Measurements from ENCODE around the gene KIAA0753.

The KIAA0753 gene

DNA sequence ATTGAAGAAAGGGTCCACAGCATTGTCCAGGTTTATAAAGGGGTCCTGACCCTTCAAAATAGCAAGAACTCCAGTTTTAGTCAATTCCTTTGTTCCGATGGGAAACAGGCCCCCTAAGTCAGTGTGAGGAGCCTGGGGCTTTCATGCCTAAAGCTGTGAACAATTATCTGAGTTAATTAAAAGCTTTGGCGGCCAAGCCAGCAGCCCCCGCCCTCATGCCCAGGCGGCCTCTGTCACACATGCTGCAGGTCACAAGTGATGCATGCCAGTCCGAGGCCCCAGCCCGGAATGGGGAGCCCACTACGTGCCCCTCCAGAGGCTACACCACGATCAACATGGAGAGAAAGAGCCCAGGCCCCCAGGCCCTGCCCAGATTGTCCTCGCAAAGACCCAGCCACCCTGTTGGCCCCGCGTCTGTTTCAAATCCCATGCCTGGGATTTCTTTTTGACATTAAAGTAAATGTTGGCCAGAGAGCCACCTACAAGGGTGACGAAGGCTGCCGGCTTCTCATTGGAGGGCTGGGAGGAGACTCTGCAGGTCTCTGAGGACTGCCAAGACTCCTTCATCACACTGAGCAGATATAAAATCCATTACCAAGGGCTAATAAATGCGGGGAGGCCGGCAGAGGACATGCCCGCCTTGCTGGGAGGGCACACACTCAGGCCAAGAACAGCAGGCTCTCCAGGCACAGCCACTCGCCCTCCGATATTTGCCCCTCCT lies 69.6 kb downstream of the KIAA0753 start:
- Histone ChIP-seq H3K27me3 (ENCODE audit: insufficient read depth, low read length) (no peaks in the 10 kb centered on the region), H2BK12ac (ENCODE audit: low read length) (no peak overlapping the region), H3K9ac (ENCODE audit: low read length) (no peak overlapping the region), H2BK5ac (ENCODE audit: low read depth, low read length, poor library complexity) (no peak overlapping the region), H3K23ac (ENCODE audit: low read length) (no peak overlapping the region), H3K79me1 (ENCODE audit: low read length) (peaks cover 2% of the 10 kb centered on the region), H3K79me2 (ENCODE audit: control insufficient read depth, insufficient read depth, low read length, poor library complexity) (no peaks in the 10 kb centered on the region), H3K4me2 (ENCODE audit: low read length) (no peak overlapping the region), H3K9me3 (ENCODE audit: insufficient read depth, low read depth, low read length) (peaks cover 3% of the 10 kb centered on the region), H3K14ac (ENCODE audit: low read length) (no peak overlapping the region), H3K27ac (ENCODE audit: low read depth, low read length) (no peak overlapping the region), H3K18ac (ENCODE audit: low read length) (no peak overlapping the region), H2AK5ac (ENCODE audit: low read length) (no peak overlapping the region), H4K12ac (ENCODE audit: low read depth, low read length) (no peak overlapping the region), H3K4me3 (ENCODE audit: low read depth, low read length) (no peak overlapping the region), H3K36me3 (ENCODE audit: control insufficient read depth in 1 of 2, insufficient read depth in 2 of 2, low read length in 2 of 2) (peaks cover 0 to 4% of the 10 kb centered on the region in 2 experiments), H2BK120ac (ENCODE audit: insufficient read depth, low read length, poor library complexity) (no peak overlapping the region), H3K4ac (ENCODE audit: low read depth, low read length) (no peak overlapping the region), H4K91ac (ENCODE audit: low read depth, low read length) (no peak overlapping the region), H4K8ac (ENCODE audit: low read depth, low read length) (no peak overlapping the region), H3K4me1 (ENCODE audit: control insufficient read depth in 1 of 2, insufficient read depth in 2 of 2, low read length in 2 of 2) (peaks cover 9 to 19% of the 10 kb centered on the region in 2 experiments), H2AFZ (ENCODE audit: insufficient read depth, low read length, poor library complexity) (no peak overlapping the region)
- no CpG with 5 or more reads among the region's 18 CpGs for WGBS (ENCODE audit: extremely low coverage, insufficient coverage, insufficient read length)
- DNase-seq, result no peak

DNA sequence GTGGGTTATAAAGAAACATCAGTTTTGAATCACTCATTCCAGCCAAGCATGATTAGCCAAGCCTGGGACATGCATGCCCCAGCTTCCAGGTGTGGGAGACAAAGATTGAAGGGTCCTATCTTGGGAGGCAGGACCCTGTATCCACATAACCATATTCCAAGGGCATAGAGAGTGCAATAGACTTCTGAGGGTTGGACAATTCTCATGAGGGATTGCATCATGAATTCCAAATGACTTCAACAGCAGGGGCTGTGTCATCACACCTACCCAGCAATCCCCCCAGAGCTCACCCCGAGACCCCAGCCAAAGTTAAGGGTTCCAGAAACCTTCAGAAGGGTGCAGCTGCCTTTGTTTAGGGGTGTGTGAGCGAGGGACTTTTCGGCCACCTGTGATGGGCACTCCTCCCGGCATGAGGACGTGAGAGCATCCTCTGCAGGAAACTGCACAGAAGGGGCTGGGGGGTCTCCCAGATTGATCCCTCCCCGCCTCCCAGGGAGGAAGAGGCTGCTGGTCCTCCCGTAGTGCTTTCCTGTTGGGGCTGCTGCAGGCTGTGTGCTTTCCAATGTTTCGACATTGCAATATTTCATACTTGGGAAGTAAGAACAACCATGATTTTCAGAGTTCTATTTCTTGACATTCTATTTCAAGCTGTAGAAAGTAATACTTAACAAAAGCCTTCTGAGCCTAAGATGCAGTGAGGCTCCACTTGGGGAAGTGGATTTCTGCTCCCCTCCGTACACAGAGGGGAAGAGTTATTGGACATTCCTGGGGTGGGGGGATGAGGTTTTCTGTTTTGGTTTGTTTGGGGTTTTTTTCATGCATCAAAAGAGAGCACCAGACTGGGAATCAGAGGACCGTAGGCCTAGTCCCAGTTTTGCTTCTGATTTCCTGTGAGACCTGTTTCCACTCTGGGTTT lies 70.9 kb downstream of the KIAA0753 start:
- no peak overlapping the region for H4K12ac ChIP-seq (ENCODE audit: low read depth, low read length)
- H3K23ac ChIP-seq (ENCODE audit: low read length), result no peak overlapping the region
- H3K9me3 ChIP-seq (ENCODE audit: insufficient read depth, low read depth, low read length), result peaks cover 3% of the 10 kb centered on the region
- H3K36me3 ChIP-seq (ENCODE audit: control insufficient read depth in 1 of 2, insufficient read depth in 2 of 2, low read length in 2 of 2), result peaks cover 0 to 4% of the 10 kb centered on the region in 2 experiments
- peaks cover 2% of the 10 kb centered on the region for H3K79me1 ChIP-seq (ENCODE audit: low read length)
- no peak overlapping the region for H2BK12ac ChIP-seq (ENCODE audit: low read length)
- no peak overlapping the region for H2BK120ac ChIP-seq (ENCODE audit: insufficient read depth, low read length, poor library complexity)
- no peak overlapping the region for H2AFZ ChIP-seq (ENCODE audit: insufficient read depth, low read length, poor library complexity)
- no peaks in the 10 kb centered on the region for H3K27me3 ChIP-seq (ENCODE audit: insufficient read depth, low read length)
- WGBS (ENCODE audit: extremely low coverage, insufficient coverage, insufficient read length), result no CpG with 5 or more reads among the region's 10 CpGs
- DNase-seq, result no peak
- H2BK5ac ChIP-seq (ENCODE audit: low read depth, low read length, poor library complexity), result no peak overlapping the region
- H3K4ac ChIP-seq (ENCODE audit: low read depth, low read length), result no peak overlapping the region
- no peak overlapping the region for H3K9ac ChIP-seq (ENCODE audit: low read length)
- no peak overlapping the region for H4K8ac ChIP-seq (ENCODE audit: low read depth, low read length)
- peaks cover 9 to 12% of the 10 kb centered on the region in 2 experiments for H3K4me1 ChIP-seq (ENCODE audit: control insufficient read depth in 1 of 2, insufficient read depth in 2 of 2, low read length in 2 of 2)
- no peak overlapping the region for H3K18ac ChIP-seq (ENCODE audit: low read length)
- H3K27ac ChIP-seq (ENCODE audit: low read depth, low read length), result no peak overlapping the region
- H3K79me2 ChIP-seq (ENCODE audit: control insufficient read depth, insufficient read depth, low read length, poor library complexity), result no peaks in the 10 kb centered on the region
- H2AK5ac ChIP-seq (ENCODE audit: low read length), result no peak overlapping the region
- no peak overlapping the region for H3K4me2 ChIP-seq (ENCODE audit: low read length)
- no peak overlapping the region for H4K91ac ChIP-seq (ENCODE audit: low read depth, low read length)
- no peak overlapping the region for H3K4me3 ChIP-seq (ENCODE audit: low read depth, low read length)
- no peak overlapping the region for H3K14ac ChIP-seq (ENCODE audit: low read length)

DNA sequence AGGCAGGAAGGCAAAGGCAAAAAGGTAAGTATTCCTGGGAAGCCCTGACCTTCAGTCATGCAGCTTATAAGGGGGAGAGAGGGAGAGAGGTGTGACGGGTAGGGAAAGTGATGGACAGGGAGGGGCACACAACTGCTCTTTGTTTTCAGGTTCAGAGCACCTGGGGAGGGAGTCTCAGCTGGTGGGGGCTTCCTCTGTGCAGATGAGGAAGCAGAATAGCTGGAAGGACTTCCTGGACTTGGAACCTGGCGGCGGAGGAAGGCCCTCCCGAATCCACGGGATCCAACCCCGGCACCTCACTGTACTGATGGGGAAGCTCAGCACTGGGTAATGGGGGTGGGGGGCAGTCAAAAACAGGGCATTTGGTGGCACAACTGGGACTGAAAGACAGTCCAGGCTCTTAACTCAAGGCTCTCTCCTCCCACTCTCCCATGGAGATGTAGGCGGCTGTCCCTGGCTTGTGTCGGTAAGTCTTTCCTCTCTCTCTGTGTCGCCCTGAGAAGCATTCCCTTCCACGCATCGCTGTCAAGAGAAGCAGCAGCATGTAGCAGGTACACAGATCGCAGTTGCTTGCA lies 72.2 kb downstream of the KIAA0753 start:
- no peak overlapping the region for H3K14ac ChIP-seq (ENCODE audit: low read length)
- no peak overlapping the region for H4K12ac ChIP-seq (ENCODE audit: low read depth, low read length)
- no peak overlapping the region for H4K91ac ChIP-seq (ENCODE audit: low read depth, low read length)
- H3K27ac ChIP-seq (ENCODE audit: low read depth, low read length), result no peak overlapping the region
- H2AFZ ChIP-seq (ENCODE audit: insufficient read depth, low read length, poor library complexity), result no peak overlapping the region
- no peaks in the 10 kb centered on the region for H3K79me2 ChIP-seq (ENCODE audit: control insufficient read depth, insufficient read depth, low read length, poor library complexity)
- no peak overlapping the region for H2AK5ac ChIP-seq (ENCODE audit: low read length)
- no peaks in the 10 kb centered on the region for H3K27me3 ChIP-seq (ENCODE audit: insufficient read depth, low read length)
- WGBS (ENCODE audit: extremely low coverage, insufficient coverage, insufficient read length), result no CpG with 5 or more reads among the region's 12 CpGs
- H2BK5ac ChIP-seq (ENCODE audit: low read depth, low read length, poor library complexity), result no peak overlapping the region
- H3K4ac ChIP-seq (ENCODE audit: low read depth, low read length), result no peak overlapping the region
- no peak overlapping the region for H3K4me3 ChIP-seq (ENCODE audit: low read depth, low read length)
- H3K4me1 ChIP-seq (ENCODE audit: control insufficient read depth in 1 of 2, insufficient read depth in 2 of 2, low read length in 2 of 2), result peaks cover 9 to 12% of the 10 kb centered on the region in 2 experiments
- peaks cover 0 to 4% of the 10 kb centered on the region in 2 experiments for H3K36me3 ChIP-seq (ENCODE audit: control insufficient read depth in 1 of 2, insufficient read depth in 2 of 2, low read length in 2 of 2)
- H3K9me3 ChIP-seq (ENCODE audit: insufficient read depth, low read depth, low read length), result peaks cover 3% of the 10 kb centered on the region
- no peak for DNase-seq
- H3K4me2 ChIP-seq (ENCODE audit: low read length), result no peak overlapping the region
- H2BK12ac ChIP-seq (ENCODE audit: low read length), result no peak overlapping the region
- no peak overlapping the region for H3K18ac ChIP-seq (ENCODE audit: low read length)
- peaks cover 2% of the 10 kb centered on the region for H3K79me1 ChIP-seq (ENCODE audit: low read length)
- H2BK120ac ChIP-seq (ENCODE audit: insufficient read depth, low read length, poor library complexity), result no peak overlapping the region
- H3K9ac ChIP-seq (ENCODE audit: low read length), result no peak overlapping the region
- no peak overlapping the region for H3K23ac ChIP-seq (ENCODE audit: low read length)
- no peak overlapping the region for H4K8ac ChIP-seq (ENCODE audit: low read depth, low read length)

DNA sequence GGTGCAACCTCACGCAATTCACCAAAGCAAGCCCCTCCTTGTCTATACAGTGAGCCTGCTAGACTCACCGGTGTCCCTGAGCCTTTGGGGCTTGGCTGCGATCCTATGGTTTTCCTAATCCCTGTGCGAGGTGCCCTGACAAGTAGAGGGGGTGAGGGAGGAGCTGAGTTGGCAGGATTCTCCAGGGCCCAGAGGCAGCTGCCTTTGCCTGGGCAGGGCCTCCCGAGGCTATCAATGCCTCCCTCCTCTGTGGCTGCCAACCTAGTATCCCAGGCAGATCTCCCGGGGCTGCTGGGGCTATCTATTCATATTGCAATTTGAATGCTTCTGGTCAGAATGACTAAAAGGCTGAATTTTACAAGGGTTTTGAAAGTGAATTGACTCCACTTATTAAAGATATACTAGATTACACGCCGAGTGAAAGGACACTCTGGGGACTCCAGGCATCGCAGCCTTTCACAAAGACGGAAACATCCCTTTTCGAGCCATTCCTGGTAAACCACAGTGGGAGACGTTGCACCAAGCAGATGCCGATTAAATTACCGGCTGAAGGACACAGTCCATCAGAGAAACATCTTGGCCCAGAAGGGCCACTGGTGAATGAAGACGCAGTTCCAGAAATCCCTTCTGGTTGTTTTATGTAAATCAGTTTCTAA lies 72.9 kb downstream of the KIAA0753 start:
- Histone ChIP-seq H3K4ac (ENCODE audit: low read depth, low read length) (no peak overlapping the region), H4K91ac (ENCODE audit: low read depth, low read length) (peak overlapping the region; percentile 2), H2BK12ac (ENCODE audit: low read length) (no peak overlapping the region), H4K8ac (ENCODE audit: low read depth, low read length) (no peak overlapping the region), H3K79me1 (ENCODE audit: low read length) (peaks cover 2% of the 10 kb centered on the region), H3K27me3 (ENCODE audit: insufficient read depth, low read length) (no peaks in the 10 kb centered on the region), H2AFZ (ENCODE audit: insufficient read depth, low read length, poor library complexity) (no peak overlapping the region), H3K14ac (ENCODE audit: low read length) (no peak overlapping the region), H3K9me3 (ENCODE audit: insufficient read depth, low read depth, low read length) (peaks cover 3% of the 10 kb centered on the region), H4K12ac (ENCODE audit: low read depth, low read length) (no peak overlapping the region), H2AK5ac (ENCODE audit: low read length) (no peak overlapping the region), H3K9ac (ENCODE audit: low read length) (no peak overlapping the region), H3K18ac (ENCODE audit: low read length) (no peak overlapping the region), H2BK120ac (ENCODE audit: insufficient read depth, low read length, poor library complexity) (no peak overlapping the region), H3K4me2 (ENCODE audit: low read length) (peak overlapping the region; percentile 46), H3K4me3 (ENCODE audit: low read depth, low read length) (no peak overlapping the region), H3K36me3 (ENCODE audit: control insufficient read depth in 1 of 2, insufficient read depth in 2 of 2, low read length in 2 of 2) (peaks cover 0 to 2% of the 10 kb centered on the region in 2 experiments), H2BK5ac (ENCODE audit: low read depth, low read length, poor library complexity) (no peak overlapping the region), H3K4me1 (ENCODE audit: control insufficient read depth in 1 of 2, insufficient read depth in 2 of 2, low read length in 2 of 2) (peaks cover 9 to 12% of the 10 kb centered on the region in 2 experiments), H3K79me2 (ENCODE audit: control insufficient read depth, insufficient read depth, low read length, poor library complexity) (no peaks in the 10 kb centered on the region), H3K27ac (ENCODE audit: low read depth, low read length) (peak overlapping the region; percentile 81), H3K23ac (ENCODE audit: low read length) (no peak overlapping the region)
- WGBS (ENCODE audit: extremely low coverage, insufficient coverage, insufficient read length), result no CpG with 5 or more reads among the region's 15 CpGs
- DNase-seq, result no peak
